Effector CD4-positive, alpha-beta T cell (primary cell): ENCODE data around the gene ATP11C.
"Not testable (repeated sequence)": the region's sequence is repeated elsewhere in the genome, so short reads cannot be mapped to it uniquely, and the experiment has no call there.

ENCODE experiments used
- DNase-seq: peaks from one replicate; pipeline ENCODE4 v3.0.0-alpha.2; 2020
- total RNA-seq: gene quantifications from one replicate; lab custom pipeline; 2026; lab: John Stamatoyannopoulos, UW

ATP11C gene
- total RNA-seq = 74.3 reads per million, percentile 77 among the genes with 10 or more reads in this experiment

GRCh38 chrX:139932901-139933796, at the start of gene ATP11C:
ATP11C (minus strand) TSS chrX:139933053; CDS start chrX:139932042, 1,011 bp downstream.
- peak; percentile 73 for DNase-seq

GRCh38 chrX:139974471-139974870, 41.6 kb upstream of the ATP11C start:
- DNase-seq = no peak

DNA sequence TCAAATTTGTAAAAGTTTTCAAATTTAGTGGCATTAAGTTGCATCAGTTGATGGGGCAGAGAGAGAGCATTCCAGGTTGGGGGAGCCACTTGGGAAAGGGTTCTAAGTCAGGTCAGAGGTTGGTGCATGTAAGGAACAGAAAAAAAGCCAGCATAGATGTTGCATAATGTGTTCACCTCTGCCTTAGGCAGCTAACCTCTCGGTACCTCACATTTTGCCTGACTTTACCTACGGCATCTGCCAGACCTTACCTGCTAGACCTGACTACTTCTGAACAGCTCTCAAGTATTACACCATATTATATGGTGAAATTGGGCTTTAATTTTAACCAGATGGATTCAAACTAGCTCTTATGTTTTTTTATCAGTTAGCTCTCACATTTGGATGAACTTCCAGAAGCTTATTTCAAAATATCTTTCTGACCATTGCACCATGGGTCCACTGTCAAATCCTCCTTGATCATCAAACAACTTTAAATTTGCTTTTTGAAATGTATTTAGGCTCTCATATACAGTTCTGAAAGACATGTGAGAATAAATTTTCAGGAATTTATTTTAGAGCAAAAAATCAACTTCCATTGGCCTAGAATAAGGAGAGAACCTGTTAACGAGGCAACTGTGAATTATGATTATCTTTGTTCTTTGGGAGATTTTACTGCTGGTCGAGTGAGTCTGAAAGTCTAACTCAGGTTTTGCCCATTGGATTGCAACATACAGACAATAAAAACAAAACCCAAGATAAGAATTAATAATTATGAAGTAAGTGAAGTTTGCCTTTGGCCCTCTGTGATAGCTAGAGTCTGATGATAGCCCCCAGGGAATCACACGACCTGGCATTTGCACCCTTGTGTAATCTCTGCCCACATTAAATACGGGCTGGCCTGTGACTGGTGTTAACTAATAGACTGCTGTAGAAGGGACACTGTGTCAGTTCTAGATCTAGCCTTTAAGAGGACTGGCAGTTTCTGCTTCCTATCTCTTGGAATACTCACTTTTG, 40.1 kb upstream of the ATP11C start:
- DNase-seq = no peak

- no peak for DNase-seq
Measured at GRCh38 chrX:139972113-139972512, 39.3 kb upstream of the ATP11C start.

- DNase-seq = no peak
Measured at GRCh38 chrX:139971394-139971749, 38.5 kb upstream of the ATP11C start.

DNA sequence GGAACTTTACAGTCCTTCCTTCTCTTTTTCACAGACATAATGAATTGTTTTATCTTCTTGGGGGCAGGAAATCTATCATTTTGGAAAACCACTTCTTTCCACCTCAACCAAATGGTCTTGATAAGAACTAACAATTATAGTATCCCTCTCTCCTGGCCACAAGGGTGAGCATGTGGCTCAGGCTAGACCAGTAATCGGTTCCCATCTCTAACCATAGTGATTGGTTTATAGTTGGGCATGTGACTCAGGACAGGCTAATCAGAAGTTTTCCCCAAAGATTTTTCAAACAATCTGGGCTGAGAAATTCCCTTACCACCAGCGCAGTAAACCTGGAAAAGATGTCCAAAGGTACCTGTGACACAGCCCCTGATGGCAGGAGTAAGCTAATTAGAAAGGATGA, 36.4 kb upstream of the ATP11C start:
- no peak for DNase-seq

DNA sequence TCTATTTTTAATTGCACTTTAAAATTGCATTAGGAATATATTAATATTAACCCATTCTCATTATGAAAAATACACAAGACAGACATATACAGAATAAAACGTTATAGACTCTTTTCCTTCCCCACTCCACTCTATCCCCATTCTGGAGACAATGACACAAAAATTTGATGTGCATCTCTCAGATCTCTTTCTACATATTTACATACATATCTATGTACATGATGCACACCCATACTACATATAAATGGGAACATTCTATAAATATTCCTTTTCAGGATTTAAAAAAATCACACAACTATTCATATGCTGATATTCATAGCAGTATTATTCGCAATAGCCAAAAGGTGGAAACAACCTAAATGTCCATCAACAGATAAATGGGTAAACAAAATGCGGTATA, 34.9 kb upstream of the ATP11C start:
- no peak for DNase-seq

- DNase-seq = no peak
Measured at GRCh38 chrX:139967300-139967699, 34.4 kb upstream of the ATP11C start.

- DNase-seq = not testable (repeated sequence)
Measured at GRCh38 chrX:139966159-139966558, 33.3 kb upstream of the ATP11C start.

DNA sequence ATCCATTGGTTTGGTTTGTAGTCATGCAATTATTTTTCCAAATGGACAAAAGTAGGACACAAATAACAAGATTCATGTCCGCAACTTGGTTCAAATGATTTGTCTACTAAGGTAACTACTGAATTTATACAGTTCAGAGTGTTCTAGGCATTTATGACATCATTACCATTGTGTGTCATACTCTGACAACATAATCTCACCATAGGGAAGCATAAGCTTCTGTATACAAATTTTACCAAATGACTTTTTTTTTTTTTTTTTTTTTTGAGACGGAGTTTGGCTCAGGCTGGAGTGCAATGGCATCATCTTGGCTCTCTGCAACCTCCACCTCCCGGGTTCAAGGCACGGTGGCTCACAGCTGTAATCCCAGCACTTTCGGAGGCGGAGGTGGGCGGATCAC, 32.6 kb upstream of the ATP11C start, which contains the start of gene CXorf66:
CXorf66 (minus strand) TSS at position 101 of the 400 bp plus-strand sequence; CDS start at position 76, 25 bp downstream.
- no peak for DNase-seq

DNA sequence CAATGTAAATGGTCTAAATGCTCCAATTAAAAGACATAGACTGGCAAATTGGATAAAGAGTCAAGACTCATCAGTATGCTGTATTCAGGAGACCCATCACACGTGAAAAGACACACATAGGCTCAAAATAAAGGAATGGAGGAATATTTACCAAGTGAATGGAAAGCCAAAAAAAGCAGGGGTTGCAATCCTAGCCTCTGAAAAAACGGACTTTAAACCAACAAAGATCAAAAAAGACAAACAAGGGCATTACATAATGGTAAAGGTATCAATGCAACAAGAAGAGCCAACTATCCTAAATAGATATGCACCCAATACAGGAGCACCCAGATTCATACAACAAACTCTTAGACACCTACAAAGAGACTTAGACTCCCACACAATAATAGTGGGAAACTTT, 28.2 kb upstream of the ATP11C start:
- DNase-seq = not testable (repeated sequence)

DNA sequence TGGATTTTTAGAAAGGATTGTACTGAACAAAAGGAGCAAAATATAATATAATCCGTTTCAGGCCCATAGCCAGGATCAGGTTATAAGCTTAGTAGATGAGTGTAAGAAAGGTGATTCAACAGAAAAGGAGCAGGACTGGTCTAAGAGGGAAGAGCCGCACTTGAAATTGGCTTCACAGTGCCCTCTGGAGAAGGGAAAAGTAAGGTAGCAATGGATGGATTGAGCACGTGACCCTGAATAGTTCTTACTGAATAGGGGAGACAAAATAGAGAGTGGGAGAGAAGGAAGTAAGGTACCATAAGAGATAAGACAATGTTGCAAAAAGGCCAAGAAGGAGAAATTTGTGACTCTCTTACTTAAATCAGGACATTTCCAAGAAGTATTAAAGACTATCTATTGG, 16.9 kb upstream of the ATP11C start:
- DNase-seq = no peak

DNA sequence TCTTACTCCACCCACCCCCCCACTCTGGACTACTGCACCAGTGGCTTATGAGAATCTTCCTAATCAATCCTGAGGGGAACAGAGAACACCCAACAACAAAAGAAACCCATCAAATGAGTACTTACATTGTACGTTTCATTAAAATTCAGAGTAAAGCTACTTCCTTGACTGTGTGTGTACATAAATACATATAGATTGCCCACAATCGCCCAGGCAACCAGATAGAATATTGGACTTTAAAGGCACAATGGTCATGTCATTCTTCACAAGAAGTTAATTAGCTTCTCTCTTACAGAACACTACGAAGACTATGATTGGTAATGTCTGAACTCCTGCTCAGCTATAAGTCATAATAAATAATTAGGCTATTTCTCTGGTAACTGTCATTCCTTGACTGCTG, 12.2 kb upstream of the ATP11C start:
- no peak for DNase-seq

- DNase-seq = no peak
Measured at GRCh38 chrX:139936259-139936658, 3.4 kb upstream of the ATP11C start.

- no peak for DNase-seq
Measured at GRCh38 chrX:139933904-139934303, 1.1 kb upstream of the ATP11C start.

GRCh38 chrX:139932073-139932900, 566 bp downstream of the ATP11C start:
- DNase-seq = peak; percentile 25

- peak; percentile 2 for DNase-seq
Measured at GRCh38 chrX:139931646-139932072, 1.2 kb downstream of the ATP11C start.

DNA sequence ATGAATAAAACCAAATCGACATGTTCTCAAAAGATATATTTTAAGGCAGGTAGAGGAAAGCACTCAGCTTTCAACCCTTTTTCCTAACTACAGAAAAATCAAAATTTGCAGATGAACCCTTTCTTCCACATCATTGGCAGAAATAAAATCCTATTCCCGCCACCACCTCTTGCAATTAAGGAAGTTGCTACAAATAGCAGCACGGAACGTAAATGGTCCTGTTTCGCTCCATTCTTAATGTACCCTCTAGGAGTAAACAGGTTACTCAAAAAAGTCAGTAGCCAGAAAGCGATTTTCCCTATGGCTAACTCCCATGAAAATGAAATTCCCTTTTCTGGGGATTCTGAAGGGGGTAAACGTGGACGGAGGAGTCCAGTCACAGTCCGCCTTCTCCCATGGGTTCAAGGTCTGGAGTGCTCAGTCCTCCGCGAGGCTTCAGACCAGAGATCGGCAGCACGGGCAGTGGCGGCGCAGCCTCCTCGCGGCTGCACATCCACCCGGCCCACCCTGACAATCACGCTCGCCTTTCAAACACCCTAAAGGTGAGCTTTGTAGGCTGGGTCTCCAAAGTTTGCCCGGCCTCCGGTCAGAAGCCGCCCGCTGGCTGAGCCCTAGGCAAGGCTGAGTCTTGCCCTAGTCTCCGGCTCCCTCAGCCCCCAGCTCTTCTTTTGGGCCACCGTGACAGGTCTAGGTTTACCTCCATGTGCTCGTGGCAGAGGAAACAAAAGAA, 1.8 kb downstream of the ATP11C start:
- no peak for DNase-seq

- DNase-seq = no peak
Measured at GRCh38 chrX:139930401-139930800, 2.5 kb downstream of the ATP11C start.

- no peak for DNase-seq
Measured at GRCh38 chrX:139929876-139930275, 3.0 kb downstream of the ATP11C start.

DNA sequence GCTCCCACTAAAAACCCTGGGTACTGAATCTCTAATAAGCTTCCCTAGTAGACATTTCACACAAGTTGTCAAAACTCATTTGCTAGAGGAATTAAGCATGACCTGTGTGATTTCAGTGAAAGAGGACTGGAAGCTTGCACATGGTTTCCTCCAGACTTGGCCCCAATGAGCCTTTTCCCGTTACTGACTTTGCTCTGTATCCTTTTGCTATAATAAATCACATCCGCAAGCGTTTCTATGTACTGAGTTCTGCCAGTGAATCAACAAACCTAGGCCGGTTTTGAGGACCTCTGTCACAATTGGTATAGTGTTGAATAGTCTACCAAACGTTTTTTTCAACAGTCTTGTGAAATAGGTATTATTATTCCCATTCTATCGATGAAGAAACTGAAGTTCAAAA, 8.2 kb downstream of the ATP11C start:
- DNase-seq = no peak
